HepG2 (cell line): ENCODE results near the gene ANKRD52. TPM values are rescaled to one million over a fixed set of nuclear protein-coding genes. Genes with fewer than 3 reads are reported as not detected.
A peak's percentile ranks its signal among the peaks of the same experiment; 100 is the strongest.

Experiments
- ARID4A ChIP-seq: sonication (generic); formaldehyde crosslinking; IDR thresholded peaks from 2 replicates; pipeline ENCODE4 v1.5.0; 2020; ENCODE audit warnings: mild to moderate bottlenecking, missing genetic modification reagents, borderline replicate concordance
- ATF2 ChIP-seq: sonication (generic); formaldehyde crosslinking; IDR thresholded peaks from 2 replicates; pipeline ENCODE4 v1.4.0; 2020; ENCODE audit warnings: missing genetic modification reagents
- EED ChIP-seq: sonication (generic); formaldehyde crosslinking; IDR thresholded peaks from 2 replicates; pipeline ENCODE4 v1.5.0; 2020; ENCODE audit warnings: mild to moderate bottlenecking, missing genetic modification reagents
- FOXA3 ChIP-seq: IDR thresholded peaks from 2 replicates; pipeline ENCODE4 v1.6.1; 2016; ENCODE audit warnings: missing genetic modification reagents, missing compliant biosample characterization
- MAF1 ChIP-seq: sonication (generic); formaldehyde crosslinking; IDR thresholded peaks from 2 replicates; pipeline ENCODE4 v1.5.0; 2020; ENCODE audit warnings: missing genetic modification reagents, borderline replicate concordance
- MAZ ChIP-seq, 2 experiments: sonication (generic) in 1 of 2; formaldehyde crosslinking in 1 of 2; IDR thresholded peaks; 2 replicates each; pipeline versions ENCODE4 v1.5.0 to v1.6.1; 2012 to 2020; ENCODE audit warnings: low read depth in 2 of 2, mild to moderate bottlenecking in 2 of 2, borderline replicate concordance in 1 of 2, improper control_type of control experiment in 1 of 2, low read length in 1 of 2, missing genetic modification reagents in 1 of 2, moderate library complexity in 1 of 2
- RNF219 ChIP-seq: sonication (generic); formaldehyde crosslinking; IDR thresholded peaks from 2 replicates; pipeline ENCODE4 v1.5.0; 2020; ENCODE audit warnings: mild to moderate bottlenecking, missing genetic modification reagents
- ZBTB4 ChIP-seq: sonication (generic); formaldehyde crosslinking; IDR thresholded peaks from 2 replicates; pipeline ENCODE4 v1.4.0; 2020; ENCODE audit warnings: missing genetic modification reagents, mild to moderate bottlenecking, borderline replicate concordance
- ZC3H4 ChIP-seq: sonication (generic); formaldehyde crosslinking; IDR thresholded peaks from 2 replicates; pipeline ENCODE4 v1.4.0; 2020; ENCODE audit warnings: missing genetic modification reagents, borderline replicate concordance
- ZNF160 ChIP-seq: sonication (generic); formaldehyde crosslinking; IDR thresholded peaks from 2 replicates; pipeline ENCODE4 v1.8.0; 2022; ENCODE audit warnings: mild to moderate bottlenecking, inconsistent platforms, missing genetic modification reagents
- ZNF878 ChIP-seq: sonication (generic); formaldehyde crosslinking; IDR thresholded peaks from 2 replicates; pipeline ENCODE4 v1.8.1; 2023; ENCODE audit warnings: mild to moderate bottlenecking, missing genetic modification reagents, moderate library complexity
- polyA plus RNA-seq, 8 experiments: library from polyadenylated mRNA; depleted of rRNA in 3 of 8; stranded (reverse) in 7 of 8; unstranded in 1 of 8; fragments of >200 nt; fragmentation: Illumina TruSeq in 4 of 8; extraction: Trizol in 4 of 8; gene quantifications; 2 replicates each; pipeline versions ENCODE4 v1.2.1 to v1.2.3, GENCODE V29; 2011 to 2016; ENCODE audit warnings: low read depth in 4 of 8, missing spikeins in 1 of 8, mixed read lengths in 1 of 8; ENCODE audit not compliant: insufficient read depth in 1 of 8
- total RNA-seq, 5 experiments: library from RNA; depleted of rRNA; stranded (reverse); fragments of >200 nt; fragmentation: Illumina TruSeq; extraction: Trizol; gene quantifications; 2 replicates each; pipeline ENCODE4 v1.2.3, GENCODE V29; 2016; ENCODE audit warnings: low read depth in 1 of 5
- TF ChIP-seq, protein P1 (sequence below): sonication (generic); formaldehyde crosslinking; IDR thresholded peaks from 2 replicates; pipeline ENCODE4 v1.5.0; 2020; ENCODE audit warnings: mild to moderate bottlenecking, missing genetic modification reagents

Gene ANKRD52
- total and polyA plus RNA-seq, 2 of the 13 experiments (the other 11 are each of a cell fraction or from before 2014, with no cell fraction given), result 7.8 to 9.2 TPM

DNA sequence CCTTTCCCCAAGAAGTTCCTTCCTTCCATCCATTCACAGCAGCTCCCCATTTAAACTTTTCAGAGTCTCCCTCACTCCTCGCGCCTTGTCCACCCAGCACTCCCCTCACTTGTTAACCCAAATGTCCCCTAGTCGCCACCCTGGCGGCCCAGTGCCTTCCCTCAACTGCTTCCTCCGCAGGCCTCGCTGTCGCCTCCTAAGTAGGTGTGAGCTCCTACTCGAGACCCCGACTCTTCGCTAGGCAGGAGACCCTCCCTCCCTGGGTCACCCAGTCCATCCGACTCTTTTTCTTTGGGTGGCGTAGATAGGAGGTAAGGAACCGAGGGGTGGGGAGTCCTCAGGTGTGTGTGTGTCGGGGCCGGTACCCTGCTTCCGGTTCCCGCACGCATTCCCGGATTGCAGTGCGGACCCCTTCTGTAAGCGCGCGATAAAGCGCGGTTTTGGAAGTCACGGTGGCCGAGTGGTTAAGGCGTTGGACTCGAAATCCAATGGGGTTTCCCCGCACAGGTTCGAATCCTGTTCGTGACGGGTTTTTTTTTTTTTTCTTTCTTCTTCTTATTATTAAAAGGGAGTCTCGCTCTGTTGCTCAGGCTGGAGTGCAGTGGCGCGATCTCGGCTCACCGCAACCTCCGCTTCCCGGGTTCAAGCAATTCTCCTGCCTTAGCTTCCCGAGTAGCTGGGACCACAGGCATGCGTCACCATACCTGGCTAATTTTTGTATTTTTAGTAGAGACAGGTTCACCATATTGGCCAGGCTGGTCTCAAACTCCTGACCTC, 68.1 kb downstream of the ANKRD52 start (continued):
- TF ChIP-seq ZBTB4 (peak; percentile 58; the same call in 1 of the 2 replicates), ARID4A (CRISPR knock-in tag) (peak; percentile 75; the same call in 1 of the 2 replicates), MAZ (IDR thresholded peaks at IDR 0.05; ENCODE audit: borderline replicate concordance, low read depth, low read length) (peak; percentile 12; the same call in 1 of the 2 replicates), MAZ (CRISPR knock-in tag; IDR thresholded peaks at IDR 0.05; ENCODE audit: low read depth) (no peak), RNF219 (no peak), ZC3H4 (CRISPR knock-in tag) (no peak), ATF2 (peak; percentile 58; the same call in 1 of the 2 replicates), ZNF878 (CRISPR knock-in tag) (no peak), EED (CRISPR knock-in tag) (peak; percentile 20; the same call in 1 of the 2 replicates), ZNF160 (CRISPR knock-in tag) (no peak), FOXA3 (CRISPR knock-in tag) (peak; percentile 11; the same call in 1 of the 2 replicates), MAF1 (CRISPR knock-in tag) (peak; percentile 98)
- TF ChIP-seq, protein P1, sequence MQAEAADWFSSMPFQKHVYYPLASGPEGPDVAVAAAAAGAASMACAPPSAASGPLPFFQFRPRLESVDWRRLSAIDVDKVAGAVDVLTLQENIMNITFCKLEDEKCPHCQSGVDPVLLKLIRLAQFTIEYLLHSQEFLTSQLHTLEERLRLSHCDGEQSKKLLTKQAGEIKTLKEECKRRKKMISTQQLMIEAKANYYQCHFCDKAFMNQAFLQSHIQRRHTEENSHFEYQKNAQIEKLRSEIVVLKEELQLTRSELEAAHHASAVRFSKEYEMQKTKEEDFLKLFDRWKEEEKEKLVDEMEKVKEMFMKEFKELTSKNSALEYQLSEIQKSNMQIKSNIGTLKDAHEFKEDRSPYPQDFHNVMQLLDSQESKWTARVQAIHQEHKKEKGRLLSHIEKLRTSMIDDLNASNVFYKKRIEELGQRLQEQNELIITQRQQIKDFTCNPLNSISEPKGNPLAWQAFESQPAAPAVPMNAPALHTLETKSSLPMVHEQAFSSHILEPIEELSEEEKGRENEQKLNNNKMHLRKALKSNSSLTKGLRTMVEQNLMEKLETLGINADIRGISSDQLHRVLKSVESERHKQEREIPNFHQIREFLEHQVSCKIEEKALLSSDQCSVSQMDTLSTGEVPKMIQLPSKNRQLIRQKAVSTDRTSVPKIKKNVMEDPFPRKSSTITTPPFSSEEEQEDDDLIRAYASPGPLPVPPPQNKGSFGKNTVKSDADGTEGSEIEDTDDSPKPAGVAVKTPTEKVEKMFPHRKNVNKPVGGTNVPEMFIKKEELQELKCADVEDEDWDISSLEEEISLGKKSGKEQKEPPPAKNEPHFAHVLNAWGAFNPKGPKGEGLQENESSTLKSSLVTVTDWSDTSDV (CRISPR knock-in tag), result peak; percentile 69; the same call in 1 of the 2 replicates
